HG02884 (cell line): ENCODE results near the gene KLHL3.

Experiments
- ATAC-seq: cut with Tn5 transposase; IDR thresholded peaks from one replicate; pipeline ENCODE4 v1.9.1; 2021; ENCODE audit warnings: mild to moderate bottlenecking, moderate library complexity; ENCODE audit not compliant: unreplicated experiment

KLHL3 gene

DNA sequence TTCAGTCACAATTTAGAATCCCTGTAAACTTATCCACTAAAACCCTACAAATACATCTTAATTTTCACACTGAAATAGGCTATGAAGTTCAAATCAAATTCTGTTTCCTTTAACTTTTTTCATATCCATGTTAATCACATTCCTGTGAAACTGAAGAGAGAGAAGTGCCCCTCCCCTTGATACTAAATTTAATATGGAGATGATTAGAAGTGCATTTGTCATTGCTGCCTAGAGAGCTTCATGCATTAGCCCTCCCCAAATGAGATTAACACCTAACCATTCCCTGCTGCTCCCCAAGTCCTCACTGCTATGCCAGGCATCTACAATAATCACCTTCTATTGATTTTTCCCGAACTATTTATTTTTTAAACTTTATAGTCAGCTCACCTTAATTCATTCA, 151.6 kb downstream of the KLHL3 start:
- ATAC-seq = no peak

DNA sequence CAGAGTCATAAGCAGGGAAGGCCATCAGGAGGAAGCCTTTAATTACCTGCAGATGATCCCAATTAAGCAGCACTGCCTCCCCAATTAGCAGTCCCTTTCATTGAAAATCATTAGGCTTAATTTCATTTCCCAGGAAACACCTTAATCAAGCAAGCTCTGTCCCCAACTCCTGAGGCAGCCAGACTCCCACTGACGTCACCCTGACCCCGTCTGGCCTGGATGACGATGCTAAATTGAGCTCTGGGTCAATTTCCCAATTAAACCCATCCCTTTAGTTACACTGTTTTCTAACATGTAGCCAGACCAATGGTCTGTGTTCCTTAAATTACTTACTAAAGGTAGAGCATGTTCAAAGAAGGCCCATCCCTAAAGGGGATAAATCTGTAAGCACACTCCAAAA, 152.8 kb downstream of the KLHL3 start:
- ATAC-seq = no peak

DNA sequence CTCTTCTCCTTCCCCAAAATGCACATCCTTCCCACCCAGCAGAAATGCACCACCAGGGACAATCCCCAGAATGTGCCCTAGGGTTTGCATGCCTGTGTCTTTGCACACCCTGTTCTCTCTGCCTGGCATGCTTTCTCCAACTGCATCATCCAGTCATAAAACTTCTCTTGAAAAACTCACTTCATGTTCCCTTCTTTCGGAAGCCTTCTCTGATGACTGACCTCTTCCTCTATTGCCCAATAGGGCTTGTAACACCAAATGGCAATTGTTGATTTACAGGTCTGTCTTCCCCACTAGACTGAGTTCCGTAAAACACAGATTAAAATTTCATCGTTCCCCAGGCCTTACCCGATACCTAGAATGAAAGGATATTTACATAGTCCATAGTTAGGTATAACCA, 153.7 kb downstream of the KLHL3 start:
- ATAC-seq = no peak

GRCh38 chr5:137581776-137582175, 154.1 kb downstream of the KLHL3 start:
- no peak for ATAC-seq

DNA sequence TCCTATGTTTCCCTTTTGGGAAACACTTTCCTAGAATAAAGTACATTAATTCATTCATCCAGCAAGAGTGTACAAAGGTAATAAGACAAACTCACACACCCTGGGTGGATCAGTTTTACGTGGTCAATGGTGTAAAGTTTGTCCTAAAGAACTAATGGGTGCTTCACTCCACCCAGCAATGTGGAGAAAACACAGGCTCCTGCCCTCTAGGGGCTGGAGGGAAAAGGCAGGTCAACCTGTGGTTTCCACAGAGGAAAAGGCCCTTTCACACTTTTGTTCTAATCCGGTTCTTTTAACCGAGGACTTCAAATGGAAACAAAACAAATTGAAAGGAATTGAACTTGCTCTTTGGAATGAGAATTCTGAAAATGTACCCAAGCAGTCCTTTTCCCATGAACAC, 155.9 kb downstream of the KLHL3 start:
- no peak for ATAC-seq

GRCh38 chr5:137575847-137576246, 160.0 kb downstream of the KLHL3 start:
- no peak for ATAC-seq

DNA sequence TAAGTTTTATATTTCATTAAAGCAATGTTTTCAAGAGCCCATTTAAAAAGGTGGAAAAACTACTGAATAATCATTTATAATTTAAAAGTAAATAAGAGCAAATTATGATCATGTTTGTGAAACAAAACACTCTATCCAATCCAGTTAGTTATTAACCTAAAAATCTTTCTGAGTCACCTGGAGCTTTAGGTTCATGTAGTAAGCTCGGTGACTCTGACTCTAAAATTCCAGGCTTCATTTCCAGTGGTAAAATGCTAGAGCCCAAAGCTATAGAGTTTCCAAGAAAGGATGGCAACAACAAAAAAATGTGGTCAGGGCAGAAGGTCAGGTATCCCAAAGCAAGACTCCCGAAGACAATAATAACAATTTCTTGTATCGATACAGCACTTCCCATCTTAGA, 160.7 kb downstream of the KLHL3 start:
- ATAC-seq = no peak

- ATAC-seq = no peak
Observed at GRCh38 chr5:137573376-137573775, 162.5 kb downstream of the KLHL3 start.

GRCh38 chr5:137572042-137572695, 163.7 kb downstream of the KLHL3 start:
- ATAC-seq = no peak

DNA sequence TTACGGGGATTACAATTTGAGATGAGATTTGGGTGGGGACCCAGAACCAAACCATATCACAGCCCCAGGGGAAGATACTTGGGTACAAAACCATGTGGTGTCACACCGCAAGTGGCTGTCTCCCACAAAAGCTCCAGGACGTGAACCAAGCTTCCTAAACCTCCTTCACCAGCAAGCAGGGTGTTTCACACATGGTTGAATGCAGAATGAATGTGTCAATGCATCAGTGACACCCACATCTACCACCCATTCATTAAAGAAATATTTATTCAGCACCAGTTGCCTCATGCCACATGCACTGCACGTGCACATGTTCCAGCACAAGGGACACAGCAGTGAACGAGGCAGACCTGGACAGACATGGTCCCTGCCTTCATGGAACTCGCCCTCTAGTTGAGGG, 165.8 kb downstream of the KLHL3 start:
- ATAC-seq = no peak
